Amniotic stem cell (primary cell): ENCODE data around the gene ACAA2.
"Not testable (repeated sequence)": the region's sequence is repeated elsewhere in the genome, so short reads cannot be mapped to it uniquely, and the experiment has no call there.

Experiments
- DNase-seq: peaks from one replicate; lab custom pipeline; 2025; lab: John Stamatoyannopoulos, UW

Gene ACAA2

GRCh38 chr18:49811151-49811938, 2.0 kb downstream of the ACAA2 start:
- no peak for DNase-seq

DNA sequence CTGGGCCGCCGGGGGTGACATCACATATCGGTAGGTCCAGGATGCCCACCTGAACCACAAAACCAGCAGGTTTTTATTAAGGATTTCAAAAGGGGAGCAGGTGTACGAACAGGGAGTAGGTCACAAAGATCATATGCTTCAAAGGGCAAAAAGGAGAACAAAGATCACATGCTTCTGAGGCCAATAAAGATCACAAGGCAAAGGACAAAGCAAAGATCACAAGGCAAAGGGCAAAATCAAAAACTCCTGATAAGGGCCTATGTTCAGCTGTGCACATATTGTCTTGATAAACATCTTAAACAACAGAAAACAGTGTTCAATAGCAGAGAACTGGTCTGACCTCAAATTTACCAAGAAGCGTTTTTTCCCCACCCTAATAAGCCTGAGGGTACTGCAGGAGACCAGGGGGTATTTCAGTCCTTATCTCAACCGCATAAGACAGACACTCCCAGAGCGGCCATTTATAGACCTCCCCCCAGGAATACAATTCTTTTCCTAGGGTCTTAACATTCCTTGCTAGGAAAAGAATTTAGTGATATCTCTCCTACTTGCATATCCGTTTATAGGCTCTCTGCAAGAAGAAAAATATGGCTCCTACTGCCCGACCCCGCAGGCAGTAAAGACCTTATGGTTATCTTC, 4.7 kb downstream of the ACAA2 start:
- DNase-seq, result not testable (repeated sequence)

- DNase-seq, result no peak
Observed at GRCh38 chr18:49804096-49804495, 9.2 kb downstream of the ACAA2 start.

DNA sequence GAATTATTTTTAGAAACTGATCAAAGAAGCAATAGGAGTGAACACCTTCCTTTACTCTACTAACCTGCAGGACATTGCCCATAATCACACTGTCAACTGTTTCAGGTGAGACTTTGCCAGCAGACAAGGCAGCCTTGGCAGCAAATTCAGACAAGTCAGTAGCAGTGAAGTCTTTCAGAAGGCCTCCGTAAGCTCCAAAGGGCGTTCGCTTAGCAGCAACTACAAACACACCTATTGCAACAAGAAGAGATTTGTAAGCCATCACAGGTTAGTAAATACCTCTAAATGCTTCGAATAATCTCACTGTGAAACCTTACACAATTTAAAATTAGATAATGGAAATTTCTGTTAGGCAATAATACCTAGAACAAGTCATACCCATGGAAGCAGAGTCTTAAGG, 10.7 kb downstream of the ACAA2 start:
- DNase-seq, result no peak

GRCh38 chr18:49800491-49800890, 12.8 kb downstream of the ACAA2 start:
- not testable (repeated sequence) for DNase-seq

DNA sequence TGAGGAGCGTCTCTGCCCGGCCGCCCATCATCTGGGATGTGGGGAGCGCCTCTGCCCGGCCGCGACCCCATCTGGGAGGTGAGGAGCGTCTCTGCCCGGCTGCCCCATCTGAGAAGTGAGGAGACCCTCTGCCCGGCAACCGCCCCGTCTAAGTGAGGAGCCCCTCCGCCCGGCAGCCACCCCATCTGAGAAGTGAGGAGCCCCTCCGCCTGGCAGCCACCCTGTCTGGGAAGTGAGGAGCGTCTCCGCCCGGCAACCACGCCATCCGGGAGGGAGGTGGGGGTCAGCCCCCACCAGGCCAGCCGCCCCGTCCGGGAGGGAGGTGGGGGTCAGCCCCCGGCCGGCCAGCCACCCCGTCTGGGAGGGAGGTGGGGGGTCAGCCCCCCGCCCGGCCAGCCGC, 13.5 kb downstream of the ACAA2 start:
- not testable (repeated sequence) for DNase-seq

GRCh38 chr18:49798001-49798400, 15.3 kb downstream of the ACAA2 start:
- no peak for DNase-seq

- no peak for DNase-seq
Observed at GRCh38 chr18:49795612-49796552, 17.5 kb downstream of the ACAA2 start.

DNA sequence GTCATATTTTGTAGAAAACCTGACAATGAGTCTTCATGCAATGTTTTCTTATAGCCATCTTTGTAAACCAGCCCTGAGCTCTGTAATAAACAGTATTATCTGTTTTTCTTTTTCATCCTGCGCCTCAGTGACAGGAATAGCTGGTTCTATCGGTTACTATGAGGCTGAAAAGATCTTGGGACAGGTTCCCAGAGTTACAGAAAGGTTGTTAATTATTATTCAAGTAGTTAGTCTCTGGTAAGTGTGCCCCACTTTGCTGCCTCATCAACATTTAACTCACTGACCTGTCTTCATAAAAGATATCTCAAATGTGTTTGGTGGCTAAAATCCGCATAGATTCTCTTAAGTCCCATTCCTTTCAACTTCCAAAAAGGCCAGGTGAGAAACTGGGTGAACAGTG, 18.6 kb downstream of the ACAA2 start:
- DNase-seq, result no peak

- not testable (repeated sequence) for DNase-seq
Observed at GRCh38 chr18:49789560-49790134, 23.7 kb downstream of the ACAA2 start.

- no peak for DNase-seq
Observed at GRCh38 chr18:49788327-49788898, 24.9 kb downstream of the ACAA2 start.

GRCh38 chr18:49786019-49786720, 27.2 kb downstream of the ACAA2 start:
- DNase-seq, result no peak

- DNase-seq, result no peak
Observed at GRCh38 chr18:49784427-49785185, 28.7 kb downstream of the ACAA2 start.

DNA sequence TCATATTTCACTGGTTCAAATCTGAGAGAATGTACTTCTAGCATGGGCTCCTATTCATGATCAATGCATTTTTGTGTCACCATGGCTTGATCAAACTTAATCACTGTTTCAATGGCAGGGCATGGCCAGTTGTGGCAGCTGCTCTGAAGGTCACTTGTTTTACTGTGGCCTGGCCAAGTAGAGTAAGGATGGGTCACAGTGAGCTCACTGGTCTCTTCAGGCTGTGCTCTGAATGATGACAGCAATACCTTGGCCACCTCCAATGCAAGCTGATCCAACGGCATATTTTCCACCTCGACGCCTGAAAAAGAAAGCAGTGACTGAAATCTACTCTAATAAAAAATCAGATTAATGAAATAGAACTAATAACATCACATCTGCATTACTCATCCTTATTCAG, 29.7 kb downstream of the ACAA2 start:
- DNase-seq, result not testable (repeated sequence)

GRCh38 chr18:49778826-49779465, 34.4 kb downstream of the ACAA2 start:
- DNase-seq, result no peak

DNA sequence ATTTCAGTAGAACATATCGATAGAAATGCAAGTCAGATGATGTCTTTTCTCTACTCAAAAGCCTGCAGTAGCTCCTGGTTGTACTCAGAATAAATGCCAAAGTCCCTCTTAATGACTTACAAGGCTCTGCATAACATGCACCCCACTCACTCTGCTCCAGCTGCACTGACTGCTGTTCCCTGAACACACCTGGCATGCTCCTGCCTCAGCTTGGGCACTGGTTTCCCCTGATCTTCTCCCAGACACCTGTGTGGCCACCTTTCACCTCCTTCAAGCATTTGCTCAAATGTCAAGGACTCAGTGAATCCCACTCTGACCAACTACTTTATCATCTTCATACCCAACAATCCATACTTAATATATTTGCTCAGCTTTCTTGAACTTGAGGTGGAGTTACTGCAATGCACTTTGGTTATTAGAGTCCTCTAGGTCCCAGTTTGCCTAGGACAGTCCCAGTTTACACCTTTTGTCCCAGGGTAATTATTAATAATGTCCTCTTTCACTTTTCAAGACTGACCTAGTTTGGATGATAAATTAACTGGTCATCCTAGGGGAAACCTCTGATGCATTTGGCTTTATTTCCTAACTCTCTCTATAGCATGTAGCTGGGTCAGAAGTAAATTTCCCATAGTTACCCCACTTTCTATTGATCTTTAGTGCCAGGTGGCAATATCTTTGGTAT, 44.1 kb downstream of the ACAA2 start:
- DNase-seq, result no peak

- no peak for DNase-seq
Observed at GRCh38 chr18:49768051-49768391, 45.3 kb downstream of the ACAA2 start.

DNA sequence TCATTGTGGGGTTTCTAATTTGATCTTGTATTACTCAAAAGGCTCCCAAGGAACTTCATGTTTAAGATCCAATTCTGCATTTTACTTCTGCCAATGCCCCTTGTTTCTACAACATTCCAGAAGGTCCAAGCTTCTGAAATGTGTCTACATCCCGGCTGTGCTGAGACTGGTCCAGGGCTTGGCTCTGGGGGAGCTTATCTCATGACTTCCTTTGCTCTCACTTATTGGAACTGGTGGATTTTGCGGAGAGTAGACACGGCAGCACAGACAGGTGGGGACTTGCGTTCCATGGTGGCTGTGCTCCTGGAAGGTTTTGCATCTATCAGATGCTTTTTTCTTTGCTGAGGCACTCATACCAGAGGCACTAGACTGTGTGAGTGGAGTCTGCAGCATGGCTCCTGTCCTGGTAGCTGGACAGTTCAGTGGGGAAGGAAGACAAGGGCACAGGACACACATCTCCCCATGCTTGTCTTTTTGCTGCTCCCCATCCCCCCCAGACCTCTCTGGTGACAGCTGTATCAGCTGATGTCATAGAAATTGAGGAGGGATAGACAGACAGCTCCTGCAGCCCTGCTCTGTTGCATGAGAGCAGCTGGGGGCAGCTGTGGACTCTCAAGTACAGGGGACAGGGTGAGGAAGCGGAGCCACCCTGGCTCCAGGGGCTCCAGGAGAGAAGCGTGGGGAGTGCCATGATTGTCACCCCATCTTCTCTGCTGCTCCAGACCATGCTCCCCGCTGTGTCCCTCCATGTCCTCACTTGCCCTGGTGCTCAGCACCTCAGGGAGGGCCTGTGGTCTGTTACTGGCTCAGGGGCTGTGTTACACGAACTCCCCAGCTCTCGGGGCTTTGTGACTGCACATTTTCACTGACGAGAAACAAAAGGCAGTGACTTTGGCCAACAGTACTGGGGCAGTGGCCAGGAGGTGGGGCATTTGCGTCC, 46.0 kb downstream of the ACAA2 start:
- no peak for DNase-seq
